WTC11 (cell line): ENCODE measurements around the gene CNIH3. TPM values are rescaled to one million over a fixed set of nuclear protein-coding genes. Genes with fewer than 3 reads are reported as not detected.

Experiments
- ATAC-seq: fragments of 200-7000 bp; cut with Tn5 transposase; 2 replicates; pipeline ENCODE4 v1.10.0; 2021; ENCODE audit warnings: mild to moderate bottlenecking, moderate library complexity
- CTCF ChIA-PET: fragments of 300-600 bp; sonication (Branson Sonifier 250); formaldehyde crosslinking; loops from one replicate; lab custom pipeline; 2021; ENCODE audit warnings: antibody characterized with exemption; lab: Charles Lee
- POLR2A ChIA-PET: fragments of 350-600 bp; sonication (Branson Sonifier 250); formaldehyde crosslinking; loops from one replicate; lab custom pipeline; 2021; ENCODE audit warnings: antibody characterized with exemption; lab: Charles Lee
- DNase-seq: peaks from one replicate; pipeline ENCODE4 v3.0.0; 2021; ENCODE audit warnings: low spot score
- H3K27ac Mint-ChIP-seq: 2 replicates; pipeline ENCODE4 v1.8.0; 2021; ENCODE audit warnings: mixed read lengths
- H3K27me3 Mint-ChIP-seq: 2 replicates; pipeline ENCODE4 v1.8.0; 2021; ENCODE audit warnings: low read depth, mild to moderate bottlenecking, moderate library complexity, mixed read lengths
- H3K36me3 Mint-ChIP-seq: 2 replicates; pipeline ENCODE4 v1.8.0; 2021; ENCODE audit warnings: mixed read lengths
- H3K4me1 Mint-ChIP-seq: 2 replicates; pipeline ENCODE4 v1.8.0; 2022; ENCODE audit warnings: mixed read lengths
- H3K4me3 Mint-ChIP-seq: 2 replicates; pipeline ENCODE4 v1.8.0; 2021; ENCODE audit warnings: mild to moderate bottlenecking, moderate library complexity, mixed read lengths
- H3K9me3 Mint-ChIP-seq: 2 replicates; pipeline ENCODE4 v1.8.0; 2021; ENCODE audit warnings: mixed read lengths
- AFF4 ChIP-seq: sonication (generic); formaldehyde crosslinking; IDR thresholded peaks from 2 replicates; pipeline ENCODE4 v1.8.1; 2023; ENCODE audit warnings: mild to moderate bottlenecking, missing genetic modification reagents, borderline replicate concordance
- ATF1 ChIP-seq: sonication (generic); formaldehyde crosslinking; IDR thresholded peaks from 2 replicates; pipeline ENCODE4 v1.8.1; 2023; ENCODE audit warnings: mild to moderate bottlenecking, moderate library complexity, missing genetic modification reagents
- CDX4 ChIP-seq: fragments of 250-450 bp; sonication (Bioruptor Pico); IDR thresholded peaks from 2 replicates; pipeline ENCODE4 v1.9.0; 2021; ENCODE audit warnings: moderate library complexity, mild to moderate bottlenecking, inconsistent platforms, borderline replicate concordance
- E2F1 ChIP-seq: sonication (generic); formaldehyde crosslinking; IDR thresholded peaks from 2 replicates; pipeline ENCODE4 v1.8.0; 2022; ENCODE audit warnings: mild to moderate bottlenecking, missing genetic modification reagents
- IRF2 ChIP-seq: sonication (generic); formaldehyde crosslinking; IDR thresholded peaks from 2 replicates; pipeline ENCODE4 v1.8.0; 2022; ENCODE audit warnings: low read depth, missing genetic modification reagents, borderline replicate concordance
- JAZF1 ChIP-seq: fragments of 250-450 bp; sonication (Bioruptor Pico); IDR thresholded peaks from 2 replicates; pipeline ENCODE4 v1.9.0; 2021; ENCODE audit warnings: moderate library complexity, mild to moderate bottlenecking, inconsistent platforms
- MAX ChIP-seq: sonication (generic); formaldehyde crosslinking; IDR thresholded peaks from 2 replicates; pipeline ENCODE4 v1.8.0; 2022; ENCODE audit warnings: mild to moderate bottlenecking, missing genetic modification reagents
- MXD4 ChIP-seq: fragments of 250-450 bp; sonication (Bioruptor Pico); IDR thresholded peaks from 2 replicates; pipeline ENCODE4 v1.8.0; 2021; ENCODE audit warnings: mild to moderate bottlenecking, moderate library complexity, borderline replicate concordance
- NFATC4 ChIP-seq: fragments of 250-450 bp; sonication (Bioruptor Pico); IDR thresholded peaks from 2 replicates; pipeline ENCODE4 v1.9.0; 2021; ENCODE audit warnings: mild to moderate bottlenecking
- NFYB ChIP-seq: sonication (generic); formaldehyde crosslinking; conservative IDR thresholded peaks from 2 replicates; pipeline ENCODE4 v1.8.0; 2022; ENCODE audit warnings: low read depth, missing genetic modification reagents
- SMAD3 ChIP-seq: sonication (generic); formaldehyde crosslinking; IDR thresholded peaks from 2 replicates; pipeline ENCODE4 v1.8.0; 2022; ENCODE audit warnings: missing genetic modification reagents, mild to moderate bottlenecking, borderline replicate concordance
- SMAD4 ChIP-seq: sonication (generic); formaldehyde crosslinking; IDR thresholded peaks from 2 replicates; pipeline ENCODE4 v1.8.0; 2022; ENCODE audit warnings: mild to moderate bottlenecking, missing genetic modification reagents
- TCF7 ChIP-seq: sonication (generic); formaldehyde crosslinking; IDR thresholded peaks from 2 replicates; pipeline ENCODE4 v1.8.0; 2022; ENCODE audit warnings: mild to moderate bottlenecking, low read depth, missing genetic modification reagents, moderate library complexity
- TEAD1 ChIP-seq: sonication (generic); formaldehyde crosslinking; IDR thresholded peaks from 2 replicates; pipeline ENCODE4 v1.8.0; 2022; ENCODE audit warnings: mild to moderate bottlenecking, missing genetic modification reagents
- ZNF219 ChIP-seq: sonication (generic); formaldehyde crosslinking; IDR thresholded peaks from 2 replicates; pipeline ENCODE4 v1.8.0; 2023; ENCODE audit warnings: missing genetic modification reagents, mild to moderate bottlenecking, borderline replicate concordance
- ZNF281 ChIP-seq: sonication (generic); formaldehyde crosslinking; IDR thresholded peaks from 2 replicates; pipeline ENCODE4 v1.8.0; 2023; ENCODE audit warnings: mild to moderate bottlenecking, missing genetic modification reagents
- ZNF423 ChIP-seq: fragments of 250-450 bp; sonication (Bioruptor Pico); IDR thresholded peaks from 2 replicates; pipeline ENCODE4 v2.1.2; 2022; ENCODE audit warnings: mild to moderate bottlenecking, moderate library complexity
- total RNA-seq: library from RNA; stranded (reverse); gene quantifications from 3 replicates; pipeline ENCODE4 v1.2.3, GENCODE V29; 2021

The CNIH3 gene
- total RNA-seq, 1 experiment from 2014 or later: 8.1 TPM

GRCh38 chr1:224735159-224735558 lies 119.0 kb downstream of the CNIH3 start:
- H3K9me3 Mint-ChIP-seq: no peaks in the 10 kb centered on the region
- TF ChIP-seq ATF1 (CRISPR knock-in tag) (no peak), MXD4 (CRISPR knock-in tag) (no peak), TEAD1 (CRISPR knock-in tag) (no peak), ZNF219 (CRISPR knock-in tag) (no peak), SMAD4 (CRISPR knock-in tag) (no peak)
- no peaks in the 10 kb centered on the region for H3K27me3 Mint-ChIP-seq
- POLR2A ChIA-PET: no interaction called here
- H3K4me3 Mint-ChIP-seq: no peak overlapping the region
- H3K4me1 Mint-ChIP-seq: peaks cover 75% of the 10 kb centered on the region
- no peaks in the 10 kb centered on the region for H3K36me3 Mint-ChIP-seq
- ATAC-seq (no peak), DNase-seq (no peak)
- CTCF ChIA-PET: interaction anchor here (1.0 to 5.3 kb wide), 11 partner anchors 8 to 188 kb away, joined by 3 to 42 read pairs (median 5); no protein-coding TSS in a partner anchor
- H3K27ac Mint-ChIP-seq: no peak overlapping the region

- TF ChIP-seq ZNF423 (CRISPR knock-in tag): peak; percentile 44; the same call in 1 of the 2 replicates
- TF ChIP-seq MAX: peak; percentile 56; the same call in 1 of the 2 replicates
- 0 out of 2 replicates have a peak, but pooled peaks have one; percentile 27 for TF ChIP-seq ZNF281 (CRISPR knock-in tag)
- no peak for TF ChIP-seq ATF1 (CRISPR knock-in tag)
- no peak for TF ChIP-seq TCF7
- peak overlapping the region; percentile 47; the same call in 1 of the 2 replicates for H3K27ac Mint-ChIP-seq
- peak; percentile 19 for DNase-seq
- H3K4me1 Mint-ChIP-seq: peaks cover 76% of the 10 kb centered on the region
- ChIA-PET POLR2A (interaction anchor here (1.5 kb wide), 1 partner anchor 9 kb away, joined by 3 read pairs; no protein-coding TSS in a partner anchor), CTCF (interaction anchor here (0.8 to 5.3 kb wide), 6 partner anchors 9 to 224 kb away, joined by 3 to 42 read pairs (median 4); no protein-coding TSS in a partner anchor)
- ATAC-seq: peak; percentile 44
- H3K9me3 Mint-ChIP-seq: no peaks in the 10 kb centered on the region
- H3K4me3 Mint-ChIP-seq: no peak overlapping the region
- no peaks in the 10 kb centered on the region for H3K27me3 Mint-ChIP-seq
- no peaks in the 10 kb centered on the region for H3K36me3 Mint-ChIP-seq
Observed at GRCh38 chr1:224736619-224737352, 120.7 kb downstream of the CNIH3 start.

GRCh38 chr1:224737353-224737727 lies 121.2 kb downstream of the CNIH3 start:
- Mint-ChIP-seq H3K27me3 (no peaks in the 10 kb centered on the region), H3K9me3 (no peaks in the 10 kb centered on the region), H3K4me1 (peaks cover 72% of the 10 kb centered on the region), H3K4me3 (no peak overlapping the region), H3K27ac (no peak overlapping the region)
- DNase-seq (no peak), ATAC-seq (no peak; the same call in 1 of the 2 replicates)
- CTCF ChIA-PET: interaction anchor here (1.3 to 5.3 kb wide), 4 partner anchors 9 to 185 kb away, joined by 4 to 42 read pairs (median 6); no protein-coding TSS in a partner anchor
- peak; percentile 1; the same call in 1 of the 2 replicates for TF ChIP-seq MAX
- TF ChIP-seq ATF1 (CRISPR knock-in tag): no peak
- no peak for TF ChIP-seq JAZF1 (CRISPR knock-in tag)
- TF ChIP-seq SMAD3: no peak
- TF ChIP-seq NFATC4 (CRISPR knock-in tag): no peak
- TF ChIP-seq, all 79 proteins: peak for 1
- H3K36me3 Mint-ChIP-seq: no peaks in the 10 kb centered on the region
- POLR2A ChIA-PET: interaction anchor here (1.5 kb wide), 1 partner anchor 9 kb away, joined by 3 read pairs; no protein-coding TSS in a partner anchor

- POLR2A ChIA-PET: no interaction called here
- Mint-ChIP-seq H3K36me3 (no peaks in the 10 kb centered on the region), H3K4me1 (peaks cover 53% of the 10 kb centered on the region), H3K27me3 (no peaks in the 10 kb centered on the region), H3K4me3 (no peak overlapping the region), H3K9me3 (no peaks in the 10 kb centered on the region), H3K27ac (no peak overlapping the region)
- no peak for DNase-seq
- CTCF ChIA-PET: interaction anchor here (0.8 to 1.4 kb wide), 3 partner anchors 9 to 183 kb away, joined by 3 to 7 read pairs (median 7); no protein-coding TSS in a partner anchor
- ATAC-seq: no peak
- TF ChIP-seq AFF4 (CRISPR knock-in tag): no peak
- no peak for TF ChIP-seq E2F1
- TF ChIP-seq CDX4 (CRISPR knock-in tag): no peak
- TF ChIP-seq IRF2 (CRISPR knock-in tag): no peak
- TF ChIP-seq NFYB (CRISPR knock-in tag): no peak
Observed at GRCh38 chr1:224739303-224739996, 123.3 kb downstream of the CNIH3 start.
